Panc1 (cell line): ENCODE measurements around the gene TGM3. TPM values are rescaled to one million over a fixed set of nuclear protein-coding genes. Genes with fewer than 3 reads are reported as not detected.

Experiments used
- ATAC-seq: fragments of 200-7000 bp; cut with Tn5 transposase; 2 replicates; pipeline ENCODE4 v1.9.1; 2020; ENCODE audit warnings: mild to moderate bottlenecking, moderate library complexity
- BruUV-seq: library from RNA; stranded (reverse); fragments of 400-500 nt; replicated peaks from 2 replicates; lab custom pipeline; 2021; lab: Mats Ljungman, UMichigan
- CTCF ChIA-PET: fragments of 300-600 bp; sonication (Branson Sonifier 250); formaldehyde crosslinking; loops from one replicate; lab custom pipeline; 2022; ENCODE audit warnings: antibody characterized with exemption; lab: Charles Lee
- POLR2A ChIA-PET: fragments of 300-600 bp; sonication (Branson Sonifier 250); formaldehyde crosslinking; loops from one replicate; lab custom pipeline; 2022; ENCODE audit warnings: antibody characterized with exemption; lab: Charles Lee
- DNase-seq: peaks from one replicate; pipeline ENCODE4 v3.0.0-alpha.2; 2010; ENCODE audit warnings: low read depth, low spot score
- H3K27ac ChIP-seq: 2 replicates; pipeline ENCODE4 v1.5.1; 2011; ENCODE audit warnings: mild to moderate bottlenecking, low read length, inconsistent platforms
- H3K27me3 ChIP-seq: fragments of 200-500 bp; sonication (Bioruptor generic); 2 replicates; pipeline ENCODE4 v1.6.0; 2014; ENCODE audit warnings: low read length, inconsistent platforms; ENCODE audit not compliant: control insufficient read depth, insufficient read depth
- H3K36me3 ChIP-seq: fragments of 200-500 bp; sonication (Bioruptor generic); 2 replicates; pipeline ENCODE4 v1.5.1; 2014; ENCODE audit warnings: inconsistent platforms, mild to moderate bottlenecking, low read length, moderate library complexity; ENCODE audit not compliant: control insufficient read depth, insufficient read depth
- H3K4me1 ChIP-seq: 2 replicates; pipeline ENCODE4 v1.5.1; 2011; ENCODE audit warnings: inconsistent platforms, mild to moderate bottlenecking, low read length, moderate library complexity; ENCODE audit not compliant: control insufficient read depth, insufficient read depth
- H3K4me3 ChIP-seq, 2 experiments: 2 replicates each; pipeline ENCODE4 v1.5.1; 2011 to 2012; ENCODE audit warnings: low read depth in 2 of 2, low read length in 2 of 2, mild to moderate bottlenecking in 2 of 2, inconsistent platforms in 1 of 2, moderate library complexity in 1 of 2
- H3K9me3 ChIP-seq: fragments of 200-500 bp; sonication (Bioruptor generic); 2 replicates; pipeline ENCODE4 v1.5.1; 2014; ENCODE audit warnings: low read depth, mild to moderate bottlenecking, inconsistent platforms, low read length, moderate library complexity; ENCODE audit not compliant: control insufficient read depth, insufficient read depth
- CTCF ChIP-seq: fragments of 450-650 bp; IDR thresholded peaks from 2 replicates; pipeline ENCODE4 v1.5.1; 2017; ENCODE audit warnings: mild to moderate bottlenecking
- POLR2AphosphoS5 ChIP-seq: IDR thresholded peaks from 2 replicates; pipeline ENCODE4 v1.6.1; 2012; ENCODE audit warnings: mild to moderate bottlenecking, low read depth, low read length, moderate library complexity
- REST ChIP-seq, 2 experiments: IDR thresholded peaks; 2 replicates each; pipeline ENCODE4 v1.6.1; 2011 to 2012; ENCODE audit warnings: low read depth in 2 of 2, control low read depth in 1 of 2, low read length in 1 of 2, mild to moderate bottlenecking in 1 of 2, moderate library complexity in 1 of 2; ENCODE audit not compliant: insufficient read depth in 1 of 2
- SIN3A ChIP-seq: IDR thresholded peaks from 2 replicates; pipeline ENCODE4 v1.6.1; 2012; ENCODE audit warnings: low read depth, mild to moderate bottlenecking, low read length, moderate library complexity, borderline replicate concordance; ENCODE audit not compliant: insufficient read depth
- TCF7L2 ChIP-seq: IDR thresholded peaks from 2 replicates; pipeline ENCODE4 v1.6.1; 2011; ENCODE audit warnings: mild to moderate bottlenecking, low read depth, low read length, inconsistent platforms
- in situ Hi-C: cut with HindIII; loops from 2 replicates; pipeline ENCODE4 v1.10.0; 2016; ENCODE audit warnings: low sequenced_read_pairs, low pct_unique_long_range_greater_than_20kb
- intact Hi-C: fragments of 100-400 bp; cut with micrococcal nuclease; formaldehyde crosslinking; loops from one replicate; pipeline ENCODE4 v1.10.0; 2022; ENCODE audit not compliant: unreplicated experiment
- total RNA-seq: library from RNA; stranded (reverse); gene quantifications from one replicate; pipeline ENCODE4 v1.2.1, GENCODE V29; 2021; ENCODE audit not compliant: unreplicated experiment

Gene TGM3
- total RNA-seq, 1 experiment from 2014 or later, result not detected

GRCh38 chr20:2373098-2373497 is 77.3 kb downstream of the TGM3 start:
- CTCF ChIA-PET, result no interaction called here
- TF ChIP-seq POLR2AphosphoS5 (no peak), CTCF (no peak), TCF7L2 (no peak), SIN3A (no peak), REST (IDR thresholded peaks at IDR 0.05; ENCODE audit: insufficient read depth in 1 of 2, low read depth in 2 of 2, low read length in 1 of 2) (no peak)
- Histone ChIP-seq H3K4me1 (no peaks in the 10 kb centered on the region), H3K36me3 (no peaks in the 10 kb centered on the region), H3K27me3 (peaks cover 5% of the 10 kb centered on the region), H3K9me3 (no peaks in the 10 kb centered on the region), H3K27ac (no peak overlapping the region), H3K4me3 (no peak overlapping the region)
- in situ Hi-C loops, result no loop called here
- POLR2A ChIA-PET, result no interaction called here
- intact Hi-C loops, result no loop called here
- BruUV-seq, result no TSS peak
- ATAC-seq (no peak), DNase-seq (no peak)

GRCh38 chr20:2374346-2375125 is 78.7 kb downstream of the TGM3 start:
- ChIA-PET POLR2A (no interaction called here), CTCF (no interaction called here)
- Histone ChIP-seq H3K27ac (no peak overlapping the region), H3K4me1 (no peaks in the 10 kb centered on the region), H3K36me3 (no peaks in the 10 kb centered on the region), H3K27me3 (peaks cover 5% of the 10 kb centered on the region), H3K9me3 (no peaks in the 10 kb centered on the region), H3K4me3 (no peak overlapping the region)
- TF ChIP-seq POLR2AphosphoS5 (no peak), TCF7L2 (no peak), CTCF (no peak), SIN3A (no peak), REST (IDR thresholded peaks at IDR 0.05; ENCODE audit: insufficient read depth in 1 of 2, low read depth in 2 of 2, low read length in 1 of 2) (no peak)
- no TSS peak for BruUV-seq
- DNase-seq, result no peak
- intact Hi-C loops, result no loop called here
- in situ Hi-C loops, result no loop called here
- ATAC-seq, result no peak
